Stimulated activated CD8-positive, alpha-beta memory T cell treated with anti-CD3 and anti-CD28 coated beads, Interleukin-4, amount 100 ng/mL, for 24 hours (primary cell): Measurements from ENCODE around the gene SLC22A2.

ENCODE experiments used
- DNase-seq: peaks from one replicate; pipeline ENCODE4 v3.0.0-alpha.2; 2020; ENCODE audit warnings: low read depth

The SLC22A2 gene

GRCh38 chr6:160207618-160208017 lies 51.0 kb downstream of the SLC22A2 start:
- DNase-seq, result no peak

- no peak for DNase-seq
Measured at GRCh38 chr6:160204710-160205109, 53.9 kb downstream of the SLC22A2 start.

- no peak for DNase-seq
Measured at GRCh38 chr6:160203953-160204352, 54.7 kb downstream of the SLC22A2 start.

DNA sequence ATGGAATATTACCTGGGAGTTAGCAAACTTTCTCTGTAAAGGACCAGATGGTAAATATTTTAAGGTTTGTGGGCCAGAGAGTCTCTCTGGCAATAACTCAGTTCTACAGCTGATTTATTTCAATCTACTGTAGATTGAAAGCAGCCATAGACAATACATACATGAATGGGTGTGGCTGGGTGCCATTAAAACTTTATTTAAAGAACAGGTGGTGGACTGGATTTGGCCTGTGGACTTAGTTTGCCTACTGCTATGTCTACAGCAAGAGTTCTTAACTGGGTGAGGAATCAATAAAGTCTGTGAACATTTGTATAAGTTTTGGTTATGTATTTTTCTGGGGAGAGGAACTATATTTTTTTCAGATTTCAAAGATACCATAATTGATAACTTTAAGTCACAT lies 55.1 kb downstream of the SLC22A2 start:
- no peak for DNase-seq

DNA sequence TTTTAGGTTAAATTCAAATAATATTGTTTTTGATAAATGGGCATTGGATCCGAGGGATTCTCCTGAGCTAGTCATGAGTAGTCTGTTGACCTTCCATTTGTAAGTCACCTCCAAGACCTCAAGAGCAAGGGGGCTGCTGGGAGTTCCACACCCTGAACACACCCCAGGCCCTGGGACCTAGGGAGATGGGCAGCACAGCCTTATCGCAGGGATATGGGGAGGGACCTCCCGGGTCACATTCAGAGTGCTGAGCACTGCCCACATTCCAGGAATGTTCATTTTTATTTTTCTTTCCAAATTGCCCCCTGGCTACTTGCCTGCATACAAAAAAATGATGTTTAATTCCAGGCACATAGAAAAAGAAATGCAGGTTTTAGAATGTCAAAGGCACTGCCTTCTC lies 55.5 kb downstream of the SLC22A2 start:
- DNase-seq, result no peak

- no peak for DNase-seq
Measured at GRCh38 chr6:160202411-160202810, 56.2 kb downstream of the SLC22A2 start.

- no peak for DNase-seq
Measured at GRCh38 chr6:160201061-160201460, 57.6 kb downstream of the SLC22A2 start.

GRCh38 chr6:160198606-160199211 lies 59.9 kb downstream of the SLC22A2 start:
- DNase-seq, result no peak

DNA sequence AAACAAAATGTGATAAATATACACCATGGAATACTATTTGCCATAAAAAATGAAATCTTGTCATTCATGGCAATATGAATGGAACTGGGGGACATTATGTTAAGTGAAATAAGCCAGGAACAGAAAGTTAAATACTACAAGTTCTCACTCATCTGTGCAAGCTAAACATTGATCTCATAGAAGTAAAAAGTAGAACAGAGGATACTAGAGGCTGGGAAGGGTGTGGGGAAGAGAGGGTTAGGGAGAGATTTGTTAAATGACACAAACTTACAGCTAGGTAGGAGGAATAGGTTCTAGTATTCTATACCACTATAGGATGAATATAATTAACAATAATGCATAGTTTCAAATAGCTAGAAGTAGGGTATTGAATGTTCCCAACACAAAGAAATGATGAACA lies 61.0 kb downstream of the SLC22A2 start:
- no peak for DNase-seq

- no peak for DNase-seq
Measured at GRCh38 chr6:160194808-160195207, 63.8 kb downstream of the SLC22A2 start.

DNA sequence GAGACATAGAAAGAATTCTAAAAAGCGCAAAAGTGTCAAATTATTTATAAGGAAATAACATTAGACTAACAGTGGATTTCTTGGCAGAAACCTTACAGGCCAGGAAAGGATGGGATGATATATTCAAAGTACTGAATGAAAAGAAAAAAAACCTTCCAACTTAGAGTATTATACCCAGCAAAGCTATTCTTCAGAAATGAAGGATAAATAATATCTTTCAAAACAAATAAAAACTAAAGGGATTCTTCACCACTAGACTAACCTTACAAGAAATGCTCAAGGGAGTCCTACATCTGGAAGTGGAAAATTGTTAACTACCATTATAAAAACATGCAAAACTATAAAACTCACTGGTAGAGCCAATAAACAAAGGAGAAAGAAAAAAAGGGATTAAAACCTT lies 65.8 kb downstream of the SLC22A2 start:
- DNase-seq, result no peak

DNA sequence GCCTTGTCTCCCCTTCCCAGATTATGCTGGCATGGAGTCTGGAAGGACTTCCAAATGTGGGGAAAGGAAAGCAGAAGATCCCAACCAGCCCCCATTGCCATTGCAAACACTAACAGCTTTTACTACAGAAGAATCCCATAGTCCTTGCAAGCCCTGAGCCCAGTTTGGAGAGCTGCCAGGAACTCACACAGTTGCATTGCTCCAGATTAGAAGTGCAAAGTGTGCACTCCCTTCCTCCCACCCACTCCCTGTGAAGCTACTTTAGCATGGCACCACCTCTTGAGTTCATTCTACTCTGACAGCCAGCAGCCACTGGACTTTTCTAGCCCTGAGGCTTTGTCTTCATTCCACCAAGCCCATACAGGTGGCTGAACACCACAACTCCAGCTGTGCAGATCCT lies 67.6 kb downstream of the SLC22A2 start:
- no peak for DNase-seq

GRCh38 chr6:160190081-160190480 lies 68.5 kb downstream of the SLC22A2 start:
- no peak for DNase-seq

GRCh38 chr6:160188773-160189172 lies 69.8 kb downstream of the SLC22A2 start:
- DNase-seq, result no peak

DNA sequence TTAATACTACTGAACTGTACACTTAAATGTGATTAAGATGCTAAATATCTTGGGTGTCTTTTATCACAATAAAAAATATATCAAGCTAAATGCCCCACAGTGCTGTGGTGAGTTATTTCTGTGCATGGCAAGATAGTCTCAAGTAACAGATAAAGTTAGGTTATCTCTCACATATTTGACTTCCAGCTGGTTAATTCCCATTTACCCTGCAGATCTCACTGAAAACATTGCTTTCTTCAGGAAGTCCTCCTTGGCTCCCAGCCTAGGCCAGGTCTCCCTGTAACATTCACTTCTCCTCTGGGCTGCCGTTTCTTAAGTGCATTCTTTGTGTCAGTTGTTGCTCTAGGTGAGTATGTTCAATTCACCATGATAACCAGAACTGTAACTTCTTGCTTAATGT lies 77.9 kb downstream of the SLC22A2 start:
- DNase-seq, result no peak

GRCh38 chr6:160178271-160178670 lies 80.3 kb downstream of the SLC22A2 start:
- no peak for DNase-seq

- no peak for DNase-seq
Measured at GRCh38 chr6:160177220-160177619, 81.4 kb downstream of the SLC22A2 start.

- DNase-seq, result no peak
Measured at GRCh38 chr6:160174681-160175080, 83.9 kb downstream of the SLC22A2 start.

DNA sequence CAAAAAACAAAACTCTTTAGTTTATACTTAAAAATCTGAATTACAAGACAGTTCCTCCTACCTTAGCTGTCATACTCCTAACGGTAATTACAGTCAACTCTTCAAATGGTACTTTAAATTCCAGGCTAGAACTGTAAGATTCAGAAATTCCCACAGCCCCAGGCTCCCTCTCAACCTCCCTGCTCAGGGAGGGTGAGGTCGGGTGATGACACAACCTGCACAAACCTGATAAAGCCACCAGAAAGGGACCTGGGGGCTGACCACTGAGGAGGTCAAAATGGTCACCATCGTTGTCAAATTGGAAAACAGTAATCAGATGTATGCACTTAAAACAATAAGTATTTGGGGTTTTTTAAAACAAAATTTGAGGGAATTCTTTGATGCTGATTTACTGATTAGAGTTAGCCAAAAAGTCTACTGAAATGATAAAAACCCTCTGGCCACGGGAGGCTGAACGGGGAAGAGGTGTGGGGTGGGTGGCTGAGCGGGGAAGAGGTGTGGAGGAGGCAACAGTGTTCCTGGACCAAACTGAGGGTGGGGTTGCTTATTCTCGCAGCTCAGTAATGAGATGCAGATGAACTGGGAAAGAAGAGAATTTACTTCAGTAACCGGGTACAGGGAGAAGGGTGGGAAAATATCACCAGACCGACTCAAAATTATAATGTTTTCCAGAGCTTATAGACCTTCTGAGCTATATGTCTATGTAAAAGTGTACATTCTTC lies 84.7 kb downstream of the SLC22A2 start:
- DNase-seq, result no peak

- no peak for DNase-seq
Measured at GRCh38 chr6:160172704-160173103, 85.9 kb downstream of the SLC22A2 start.

DNA sequence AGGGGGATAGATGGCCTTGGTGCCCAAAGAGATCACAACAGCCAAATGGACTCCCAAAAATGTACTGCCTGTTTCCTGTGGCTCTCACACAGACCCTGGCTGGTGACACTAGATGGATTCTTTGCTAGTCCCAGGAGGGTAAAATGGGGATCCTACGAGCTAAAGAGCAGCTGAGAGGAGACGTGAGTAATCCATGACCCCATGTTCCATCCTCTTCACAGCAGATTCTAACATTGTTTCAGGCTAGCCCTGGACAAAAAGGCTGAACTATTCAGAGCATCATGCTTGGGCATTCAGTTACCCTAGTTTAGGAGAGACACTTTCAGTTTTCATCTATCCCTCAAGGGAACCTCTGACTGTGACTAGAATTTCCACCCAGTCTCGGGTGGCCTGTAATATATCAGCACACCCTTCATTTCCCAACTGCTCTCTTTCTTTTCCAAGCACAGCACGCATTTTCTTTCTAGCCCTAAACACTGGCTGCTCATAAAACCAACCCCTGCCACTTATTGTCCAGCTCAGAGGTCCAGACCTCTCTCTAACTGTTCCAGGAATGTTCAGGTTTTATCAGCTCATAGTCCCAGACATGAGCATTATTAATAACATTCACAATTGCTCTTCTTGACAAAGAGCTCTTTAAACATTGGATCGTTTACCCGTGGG lies 88.5 kb downstream of the SLC22A2 start:
- no peak for DNase-seq

DNA sequence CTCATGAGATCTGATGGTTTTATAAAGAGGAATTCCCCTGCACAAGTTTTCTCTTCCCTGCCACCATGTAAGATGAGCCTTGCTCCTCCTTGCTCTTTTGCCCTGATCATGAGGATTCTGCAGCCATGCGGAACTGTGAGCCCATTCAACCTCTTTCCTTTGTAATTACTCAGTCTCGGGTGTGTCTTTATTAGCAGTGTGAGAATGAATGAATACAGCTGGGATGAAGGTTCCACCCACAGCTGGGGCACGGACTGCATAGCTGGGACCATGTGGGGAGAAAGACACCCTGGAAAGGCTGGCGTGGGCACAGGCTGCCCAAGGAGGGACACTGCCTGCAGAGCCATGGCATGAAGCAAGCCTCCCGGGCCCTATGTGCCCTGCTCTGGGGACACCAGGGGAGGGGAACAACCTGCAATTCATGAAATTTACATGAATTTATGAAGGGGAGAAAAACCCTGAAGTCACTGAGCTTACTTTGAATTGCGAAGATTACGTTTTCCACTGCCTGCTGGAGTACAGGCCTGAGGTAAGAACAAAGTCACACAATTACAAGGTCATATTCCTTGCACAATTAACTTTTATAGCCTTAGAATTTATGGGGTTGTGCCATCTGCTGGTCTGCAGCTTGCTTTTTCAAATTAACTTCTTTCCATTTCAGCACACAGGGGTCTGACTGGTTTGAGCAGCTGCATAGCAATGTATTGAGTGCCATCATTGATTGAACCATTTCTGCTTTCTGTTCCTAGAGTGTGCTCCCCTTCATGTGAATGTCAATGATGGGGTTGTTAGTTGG lies 90.8 kb downstream of the SLC22A2 start:
- no peak for DNase-seq
